GM19035 (cell line): Measurements from ENCODE around the gene TAL1.
"Not testable (repeated sequence)": the region's sequence is repeated elsewhere in the genome, so short reads cannot be mapped to it uniquely, and the experiment has no call there.

Experiments
- ATAC-seq: cut with Tn5 transposase; IDR thresholded peaks from one replicate; pipeline ENCODE4 v1.9.1; 2021; ENCODE audit not compliant: unreplicated experiment

Gene TAL1

DNA sequence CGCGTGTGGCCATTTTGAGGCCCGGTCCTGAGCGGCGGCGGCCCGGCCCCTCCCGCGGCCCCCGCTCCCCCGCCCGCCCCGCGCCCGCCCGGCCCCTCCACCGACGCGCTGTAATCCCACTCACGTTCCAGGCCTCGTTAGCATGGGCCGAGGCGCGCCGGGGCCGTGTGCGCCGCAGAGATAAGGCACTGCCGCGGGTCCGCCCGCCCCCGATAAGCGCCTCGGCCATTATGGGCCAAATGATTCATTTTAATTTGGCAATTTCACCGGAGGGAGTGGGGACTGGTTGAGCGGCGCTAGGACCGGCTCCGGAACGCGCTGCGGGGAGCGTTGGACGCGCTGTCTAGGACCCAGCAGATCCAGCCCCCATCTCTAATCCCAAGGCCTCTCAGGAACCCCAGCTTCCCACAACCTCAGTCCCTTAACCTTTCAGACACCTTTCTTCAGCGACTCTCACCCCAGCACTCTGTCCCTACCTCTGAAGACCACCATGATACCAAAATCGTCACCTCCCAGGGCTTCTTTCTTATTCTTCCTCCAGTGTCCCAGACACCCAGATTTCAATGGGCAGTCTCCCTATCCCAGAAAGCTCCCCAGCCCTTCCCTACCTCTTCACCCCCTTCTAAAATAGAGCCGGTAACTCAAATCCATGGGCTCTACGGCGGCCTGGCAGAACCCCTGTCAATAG is at the start of gene TAL1:
Gene TAL1 (minus strand): TSS at position 39 of the 688 bp plus-strand sequence. CDS start 6,337 bp downstream, outside the sequence.
- no peak for ATAC-seq

DNA sequence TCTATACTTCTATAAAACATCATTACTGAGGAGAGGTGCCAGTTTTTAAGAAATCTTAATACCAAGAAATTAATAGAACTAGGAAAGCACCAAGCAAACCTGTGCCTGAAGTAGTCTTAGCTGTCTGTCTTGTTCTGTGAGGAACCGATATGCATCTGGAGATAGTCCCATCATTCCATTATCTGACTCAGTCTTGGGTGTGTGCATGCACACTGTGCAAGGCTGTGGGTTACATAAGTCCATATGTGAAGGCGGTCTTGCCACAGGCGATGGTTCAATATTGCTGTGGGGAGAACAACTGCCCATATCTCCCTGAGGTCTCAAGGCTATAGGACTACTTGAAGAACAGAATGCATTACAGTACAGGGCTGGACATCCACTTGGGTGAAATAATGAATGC is 48.1 kb upstream of the TAL1 start:
- ATAC-seq: no peak

DNA sequence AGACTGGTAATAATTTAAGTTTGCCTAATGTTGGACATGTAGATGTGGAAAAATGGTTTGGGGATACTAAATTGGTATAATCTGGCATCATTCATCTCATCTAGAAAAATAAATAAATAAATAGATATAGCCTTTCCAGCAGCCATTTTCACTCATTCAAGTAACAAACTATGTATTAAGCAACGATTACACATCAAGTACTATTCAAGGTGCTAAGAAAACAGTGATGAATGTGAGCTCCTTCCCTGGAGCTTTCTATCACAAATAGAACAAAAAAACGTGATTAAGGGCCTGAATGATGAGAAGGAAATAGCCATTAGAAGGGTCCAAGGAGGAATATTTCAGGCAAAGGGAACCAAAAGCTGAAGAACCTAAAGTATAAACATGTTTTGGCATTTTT is 44.8 kb upstream of the TAL1 start:
- no peak for ATAC-seq

DNA sequence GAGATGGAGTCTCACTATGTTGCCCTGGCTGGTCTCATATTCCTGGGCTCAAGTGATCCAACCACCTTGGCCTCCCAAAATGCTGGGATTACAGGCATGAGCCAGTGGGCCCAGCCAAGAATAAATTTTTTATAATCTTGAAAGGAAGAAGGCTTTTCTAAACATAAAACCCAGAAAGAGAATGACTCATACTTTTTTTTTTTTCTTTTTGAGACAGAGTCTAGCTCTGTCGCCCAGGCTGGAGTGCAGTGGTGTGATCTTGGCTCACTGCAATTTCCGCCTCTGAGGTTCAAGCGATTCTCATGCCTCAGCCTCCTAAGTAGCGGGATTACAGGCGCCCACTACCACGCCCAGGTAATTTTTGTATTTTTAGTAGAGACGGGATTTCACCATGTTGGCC is 43.8 kb upstream of the TAL1 start:
- ATAC-seq: not testable (repeated sequence)

DNA sequence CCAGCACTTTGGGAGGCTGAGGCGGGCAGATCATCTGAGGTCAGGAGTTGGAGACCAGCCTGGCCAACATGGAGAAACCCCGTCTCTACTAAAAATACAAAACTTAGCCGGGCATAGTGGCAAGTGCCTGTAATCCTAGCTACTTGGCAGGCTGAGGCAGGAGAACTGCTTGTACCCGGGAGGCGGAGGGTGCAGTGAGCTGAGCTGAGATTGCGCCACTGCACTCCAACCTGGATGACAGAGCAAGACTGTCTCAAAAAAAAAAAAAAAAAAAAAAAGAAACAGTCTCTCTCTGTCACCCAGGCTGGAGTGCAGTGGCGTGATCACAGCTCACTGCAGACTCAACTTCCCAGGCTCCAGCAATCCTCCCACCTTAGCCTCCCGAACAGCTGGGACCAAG is 33.5 kb upstream of the TAL1 start:
- ATAC-seq: not testable (repeated sequence)

DNA sequence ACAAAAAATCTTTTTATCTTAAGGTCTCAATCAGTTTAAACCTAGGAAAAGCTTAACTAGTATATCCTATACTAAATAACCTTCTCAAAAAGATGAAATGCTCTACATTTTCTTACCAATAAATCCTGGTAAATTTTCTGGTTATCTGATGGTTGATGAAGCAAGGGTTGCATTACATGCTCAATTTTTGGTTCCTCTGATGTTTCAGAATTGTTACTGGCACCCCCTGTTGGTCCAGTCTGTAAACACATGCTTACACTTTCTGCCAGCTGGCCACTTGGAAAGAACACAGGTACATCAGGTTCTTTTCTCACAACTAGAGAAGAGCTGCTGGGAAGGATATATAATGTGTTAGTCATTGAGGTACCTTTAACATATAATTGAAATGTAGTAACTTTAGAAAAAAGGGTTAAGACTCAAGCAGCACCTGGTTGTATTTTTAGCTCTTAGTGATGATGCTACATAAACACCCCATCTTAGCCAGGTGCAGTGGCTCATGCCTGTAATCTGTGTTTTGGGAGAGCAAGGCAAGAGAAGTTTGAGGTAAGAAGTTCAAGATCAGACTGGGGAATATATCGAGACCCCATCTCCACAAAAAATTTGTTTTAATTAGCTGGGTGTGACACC is 30.9 kb upstream of the TAL1 start:
- peak; percentile 55 for ATAC-seq

DNA sequence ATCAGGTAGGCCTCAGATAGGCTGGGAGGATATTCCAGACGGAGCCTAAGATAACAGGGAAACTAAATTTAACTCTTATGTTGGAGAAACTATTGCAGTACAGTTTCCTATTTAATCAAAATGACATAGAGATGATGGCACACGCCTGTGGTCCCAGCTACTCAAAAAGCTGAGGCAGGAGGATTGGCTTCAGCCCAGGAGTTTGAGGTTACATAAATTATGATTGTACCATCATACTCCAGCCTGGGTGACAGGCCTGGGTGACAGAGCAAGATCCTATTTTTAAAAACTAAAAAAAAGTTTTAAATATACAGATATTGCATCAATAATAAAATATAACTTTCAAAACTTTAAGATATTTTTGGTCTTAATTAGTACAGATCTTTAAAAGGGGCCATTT is 25.2 kb upstream of the TAL1 start:
- ATAC-seq: no peak

DNA sequence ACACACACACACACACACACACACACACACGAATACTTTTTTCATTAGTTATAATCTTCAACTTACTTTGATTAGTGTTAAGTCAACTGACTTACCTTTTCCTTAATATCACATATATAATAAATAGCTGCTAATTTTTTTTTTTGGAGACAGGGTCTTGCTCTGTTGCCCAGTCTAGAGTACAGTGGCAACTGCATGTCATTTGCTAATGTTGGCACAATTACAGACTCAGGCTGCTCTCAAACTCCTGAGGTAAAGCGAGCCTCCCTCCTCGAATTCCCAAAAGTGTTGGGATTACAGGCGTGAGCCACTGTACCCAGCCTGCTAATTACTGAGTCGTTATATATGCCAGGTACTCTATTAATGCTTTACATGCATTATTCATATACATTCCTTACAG is 20.8 kb upstream of the TAL1 start:
- no peak for ATAC-seq

DNA sequence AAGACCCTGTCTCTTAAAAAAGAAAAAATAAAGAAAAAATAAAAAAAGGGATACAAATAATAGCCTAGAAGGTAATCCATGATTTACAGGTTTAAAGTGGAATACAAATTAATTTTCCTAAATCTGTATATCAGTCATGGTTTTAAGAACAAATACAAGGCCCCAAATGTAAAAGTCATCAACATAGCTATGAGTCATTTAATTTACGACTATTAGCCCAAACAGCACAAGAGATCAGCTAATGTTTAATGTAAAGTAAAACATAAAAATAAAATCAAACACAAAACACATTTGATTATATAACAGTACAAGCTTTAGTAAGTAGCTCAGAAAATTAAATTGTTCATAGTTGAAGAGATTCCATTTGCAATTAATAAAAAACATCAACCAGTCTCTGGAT is 20.3 kb upstream of the TAL1 start:
- no peak for ATAC-seq

DNA sequence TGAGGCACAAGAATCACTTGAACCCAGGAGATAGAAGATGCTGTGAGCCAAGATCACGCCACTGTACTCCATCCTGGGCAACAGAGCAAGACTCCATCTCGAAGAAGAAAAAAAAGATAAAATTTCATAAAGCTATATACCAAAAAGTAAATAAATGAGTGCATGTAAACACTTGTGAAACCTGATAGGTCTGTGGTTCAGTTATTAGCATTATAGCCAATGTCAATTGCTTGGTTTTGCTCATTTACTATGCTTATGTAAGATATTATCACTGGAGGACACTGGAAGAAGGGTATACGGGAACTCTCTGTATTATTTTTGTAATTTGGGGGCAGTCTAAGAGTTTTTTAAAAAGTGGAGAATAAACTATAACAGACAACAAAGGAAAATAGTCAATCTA is 17.7 kb upstream of the TAL1 start:
- no peak for ATAC-seq

DNA sequence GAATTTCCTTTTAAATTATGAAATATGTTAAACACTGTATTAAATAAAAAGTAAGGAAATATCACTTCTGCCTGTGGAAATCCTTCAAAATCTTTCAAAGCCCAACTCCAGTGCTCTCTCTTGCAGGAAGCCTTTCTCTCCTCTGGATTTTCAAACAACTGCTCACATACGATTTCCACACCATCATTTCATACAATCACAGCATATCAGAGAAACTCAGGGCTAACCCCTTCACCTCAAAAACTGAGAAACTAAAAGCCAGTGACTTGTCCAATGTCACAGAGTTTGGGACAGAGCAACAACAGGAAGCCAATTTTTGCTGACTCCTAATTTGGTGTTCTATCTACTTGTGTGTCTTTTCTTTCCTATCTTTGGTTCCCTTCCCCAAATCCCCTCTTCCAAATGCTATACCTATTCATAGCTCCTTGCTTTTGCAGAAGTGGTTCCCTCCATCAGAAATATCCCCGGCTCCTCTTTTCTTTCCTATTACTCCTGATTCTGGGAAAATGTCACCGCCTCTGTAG is 12.4 kb upstream of the TAL1 start:
- ATAC-seq: no peak

DNA sequence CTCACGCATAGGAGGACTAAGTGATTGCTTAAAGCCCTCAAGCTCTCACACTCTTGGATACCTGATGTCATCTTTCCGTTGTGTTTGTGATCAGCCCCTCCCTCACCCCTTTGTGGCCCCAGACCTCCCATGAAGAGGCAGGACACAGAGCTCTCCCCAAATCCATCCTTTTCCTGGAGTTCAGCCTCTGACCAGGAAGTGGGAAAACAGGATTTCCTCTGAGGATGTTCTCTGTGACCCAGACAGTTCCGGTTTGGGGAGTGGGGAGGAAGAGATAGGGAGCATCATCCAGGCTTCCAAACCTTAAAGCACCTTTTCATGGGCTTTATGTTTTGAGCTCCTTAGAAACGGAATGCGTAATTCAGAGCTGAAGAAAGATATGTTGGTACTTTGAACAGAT is 11.9 kb upstream of the TAL1 start:
- no peak for ATAC-seq

DNA sequence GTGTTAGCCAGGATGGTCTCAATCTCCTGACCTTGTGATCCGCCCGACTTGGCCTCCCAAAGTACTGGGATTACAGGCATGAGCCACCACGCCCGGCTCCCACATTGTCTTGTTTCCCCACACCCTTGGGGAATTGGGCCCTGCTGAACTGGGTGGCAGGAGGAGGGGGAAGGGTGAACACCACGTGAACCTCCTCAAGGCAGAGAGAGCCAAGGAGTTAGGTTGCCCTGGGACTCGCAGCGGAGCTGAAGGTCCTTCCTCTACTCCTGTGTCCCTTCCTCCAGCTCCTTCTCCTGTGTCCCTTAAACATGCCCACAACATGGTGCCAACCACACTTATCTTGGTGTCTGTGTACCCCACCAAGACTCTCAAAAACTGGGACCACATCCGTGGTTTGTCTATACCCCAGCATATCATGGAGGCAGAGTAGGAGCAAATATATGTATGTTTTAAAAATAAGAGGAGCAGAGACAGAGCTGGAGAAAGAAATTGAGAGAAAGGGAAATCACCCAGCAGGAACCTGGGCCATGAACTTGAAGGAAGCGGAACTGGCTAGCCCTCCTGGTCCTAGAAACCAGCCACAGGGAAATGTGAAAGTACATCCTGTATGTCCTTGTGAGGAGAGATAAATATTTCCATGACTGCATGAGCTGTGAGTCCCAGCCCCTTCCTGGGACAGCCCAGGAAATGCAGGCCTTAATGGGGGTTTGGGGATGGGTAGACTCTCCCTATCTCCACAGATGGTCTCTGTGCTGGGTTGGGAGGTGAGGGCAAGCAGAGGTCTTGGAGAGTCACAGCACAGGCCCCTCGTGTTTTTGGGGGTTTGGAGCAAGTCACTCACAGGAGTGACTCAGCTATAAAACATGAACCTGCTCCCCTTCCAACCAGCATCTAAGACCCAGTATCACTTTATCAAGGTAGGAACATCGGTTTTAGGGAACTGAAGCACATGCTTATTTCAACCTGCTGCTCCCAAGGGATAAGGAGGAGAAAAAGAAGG is 9.4 kb upstream of the TAL1 start:
- ATAC-seq: no peak

DNA sequence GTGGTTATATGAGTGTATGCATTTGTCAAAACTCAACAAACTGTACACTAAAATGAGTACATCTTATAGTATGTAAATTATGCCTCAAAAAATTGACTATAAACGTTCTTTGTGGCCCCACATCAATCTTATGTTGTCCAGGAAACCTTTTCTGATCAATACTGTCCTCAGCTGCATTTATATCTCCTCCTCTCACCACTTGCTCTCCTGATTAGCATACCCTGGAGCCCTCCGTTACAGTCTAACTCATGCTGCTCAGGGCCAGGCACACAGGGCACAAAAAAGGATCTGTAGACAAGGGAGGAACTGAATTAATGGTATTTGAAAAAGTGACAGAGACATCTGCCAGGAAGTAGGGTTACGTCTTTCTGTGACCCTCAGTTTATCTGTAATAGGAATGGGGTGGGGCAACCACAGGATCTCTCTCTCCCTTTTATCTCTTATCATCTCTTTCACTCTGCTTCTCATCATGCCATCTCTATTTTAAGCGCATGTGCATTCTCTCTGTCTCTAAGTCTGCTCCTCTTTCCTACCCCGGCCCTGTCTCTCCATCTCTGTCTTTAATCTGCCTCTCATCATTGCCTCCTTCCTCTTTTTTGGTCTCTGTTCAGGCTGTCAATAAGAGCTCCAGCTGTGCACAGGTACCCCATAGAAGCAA is 7.0 kb upstream of the TAL1 start:
- ATAC-seq: no peak

DNA sequence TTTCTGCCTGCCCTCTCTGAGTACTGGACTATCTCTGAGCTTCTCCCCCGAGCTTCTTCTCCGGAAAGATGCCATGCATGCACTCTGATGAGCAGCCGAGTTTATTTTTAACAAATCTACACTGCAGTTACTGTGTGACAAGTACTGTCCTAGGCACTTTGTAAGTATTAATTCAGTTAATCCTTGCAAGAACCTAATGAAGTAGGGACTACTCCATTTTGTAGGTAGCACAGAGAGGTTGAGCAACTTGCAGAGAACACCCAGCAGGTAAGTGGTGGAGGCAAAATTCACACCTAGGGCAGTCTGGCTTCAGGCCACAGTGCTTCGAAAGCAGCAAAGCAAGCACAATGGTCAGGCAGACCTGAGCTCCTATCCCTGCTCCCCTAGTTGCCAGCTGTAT is 3.8 kb upstream of the TAL1 start:
- ATAC-seq: no peak

DNA sequence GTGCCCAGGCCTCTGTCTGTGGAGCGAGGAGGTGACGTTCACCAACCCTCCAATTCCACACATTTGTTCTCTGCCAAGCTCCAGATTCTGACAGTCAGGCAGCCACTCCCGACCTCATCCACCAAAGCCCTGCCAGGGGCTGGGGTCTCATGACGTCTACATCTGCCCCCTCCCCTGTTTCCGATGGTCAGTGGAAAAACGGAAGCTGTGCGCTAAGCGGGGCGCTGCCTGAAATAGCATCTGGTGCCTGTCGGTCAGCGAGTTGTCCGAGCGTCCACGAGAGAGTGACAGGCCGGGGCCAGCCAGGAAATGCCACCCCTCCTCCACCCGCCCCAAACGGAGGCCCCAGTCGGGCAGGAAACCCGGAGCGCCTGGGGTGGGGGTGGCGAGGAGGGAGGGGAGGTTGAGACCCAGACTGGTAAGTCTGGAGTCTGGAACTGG is 3.2 kb upstream of the TAL1 start:
- ATAC-seq: no peak

DNA sequence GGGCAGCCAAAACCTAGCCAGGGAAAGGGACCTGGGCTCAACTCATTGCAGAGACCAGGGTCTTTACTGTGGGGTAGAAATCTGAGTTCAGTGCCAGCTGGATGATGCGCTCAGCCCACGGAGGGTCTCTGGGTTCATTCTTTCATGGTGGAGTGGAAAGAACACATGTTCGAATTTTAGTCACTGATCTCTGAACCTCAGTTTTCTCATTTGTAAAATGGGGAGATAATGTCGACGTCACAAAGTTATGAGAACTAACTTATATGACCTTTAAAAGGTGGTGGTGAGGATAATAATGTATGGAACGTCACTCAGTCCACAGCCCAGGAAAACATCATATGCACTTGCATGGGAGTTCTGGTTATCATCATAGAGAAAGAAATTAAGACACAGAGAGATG is 1.2 kb upstream of the TAL1 start:
- ATAC-seq: no peak

DNA sequence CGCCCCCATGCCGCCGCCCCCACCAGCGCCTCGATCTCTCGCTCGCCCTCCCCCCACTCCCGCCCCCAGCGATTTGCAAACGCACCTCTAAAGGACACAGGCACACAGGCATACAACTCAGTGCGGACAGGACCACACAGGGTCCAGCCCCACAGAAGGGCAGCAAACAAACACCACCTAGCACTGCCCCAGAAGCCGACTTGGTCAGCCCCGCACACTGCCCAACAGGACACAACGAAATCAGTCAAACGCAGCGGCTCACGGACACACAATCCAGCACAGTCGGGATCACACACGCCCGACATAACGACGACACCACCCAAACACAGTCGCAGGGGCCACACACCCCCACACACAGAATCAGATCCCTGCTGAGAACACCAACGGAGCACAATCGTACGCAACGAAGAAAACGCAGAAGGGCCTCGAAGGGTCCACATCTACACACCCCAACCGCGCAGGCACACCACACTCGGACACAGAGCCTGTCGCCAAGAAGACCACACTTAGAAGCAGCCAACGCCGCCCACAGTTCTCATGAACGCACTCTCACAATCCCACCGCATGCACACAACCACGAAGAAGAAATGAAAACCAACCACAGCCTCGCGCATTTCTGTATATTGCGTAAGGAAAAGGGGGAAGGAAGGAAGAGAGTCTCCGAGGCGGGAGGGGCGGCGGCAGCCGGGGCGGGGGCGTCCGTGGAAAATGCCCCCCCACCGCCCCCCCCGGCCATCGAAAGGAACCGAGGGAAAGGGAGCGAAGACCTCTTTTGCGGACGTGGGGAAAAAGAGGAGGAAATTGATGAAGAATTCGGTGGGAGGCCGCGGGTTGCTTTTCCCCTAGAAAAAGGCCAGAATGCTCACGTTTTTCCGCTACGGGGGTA is 481 bp downstream of the TAL1 start:
- ATAC-seq: no peak

DNA sequence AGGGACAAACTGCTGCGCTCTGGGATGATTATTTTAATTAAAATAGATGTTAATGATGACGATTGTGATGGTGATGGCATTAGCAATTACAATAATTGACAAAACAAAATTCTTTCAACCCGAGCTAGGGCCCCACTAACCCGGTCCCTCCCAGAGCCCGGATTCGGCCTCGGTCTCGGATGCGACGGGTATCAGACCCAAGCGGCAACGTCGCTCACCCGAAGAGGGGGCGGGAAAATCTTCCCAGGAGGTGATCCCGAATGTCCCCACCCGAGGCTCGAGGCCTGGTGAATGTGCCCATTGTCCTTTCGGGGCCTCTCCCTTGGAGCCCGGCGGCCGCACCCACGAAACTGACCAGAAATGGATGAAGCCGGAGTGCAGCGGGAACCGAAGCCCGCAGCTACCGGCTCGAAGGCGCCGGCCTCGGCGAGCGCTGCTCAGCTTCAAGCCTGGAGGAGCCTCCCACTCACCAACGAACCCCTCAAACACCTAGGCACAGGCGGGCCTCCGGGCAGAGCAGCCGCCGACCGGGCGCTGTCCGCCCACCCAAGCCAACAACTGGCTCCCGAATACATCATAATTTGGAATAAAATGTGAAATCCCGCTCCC is 1.2 kb downstream of the TAL1 start:
- no peak for ATAC-seq
